Measurements from ENCODE around the gene BNIP3.

Gene BNIP3

DNA sequence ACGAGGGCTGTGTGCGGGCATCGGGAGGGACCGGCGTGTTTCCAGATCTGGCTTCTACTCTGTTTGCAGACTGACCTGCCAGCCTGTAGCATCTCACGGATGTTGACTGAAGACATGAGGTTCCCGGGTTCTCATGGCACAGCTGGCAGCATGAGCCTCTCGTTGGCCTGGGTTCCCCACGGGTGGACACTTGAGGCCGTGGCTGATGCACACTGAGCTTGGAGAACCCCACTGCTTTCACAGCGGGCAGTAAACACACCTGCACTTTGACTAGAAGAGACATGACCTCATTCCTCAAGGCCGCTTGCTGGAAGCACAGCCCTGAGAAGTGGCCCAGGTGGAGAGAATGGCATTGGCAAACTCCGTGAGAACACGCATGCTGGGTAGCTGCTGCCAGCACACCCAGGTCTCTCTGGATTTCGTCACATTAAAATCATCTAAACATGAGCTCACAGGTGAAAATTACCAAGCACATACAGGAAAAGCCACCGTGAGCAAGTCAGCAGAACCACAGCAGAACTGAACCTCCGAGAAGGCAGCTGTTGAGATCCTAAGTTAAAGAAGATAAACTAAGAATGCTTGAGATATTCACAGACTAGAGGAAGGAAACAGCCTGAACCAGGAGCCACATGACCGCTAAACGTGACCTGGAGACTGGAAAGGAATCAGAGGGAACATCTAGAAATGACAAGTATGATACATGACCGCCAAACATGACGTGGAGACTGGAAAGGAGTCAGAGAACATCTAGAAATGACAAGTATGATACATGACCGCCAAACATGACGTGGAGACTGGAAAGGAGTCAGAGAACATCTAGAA, 32.5 kb downstream of the BNIP3 start:
- no peak for DNase-seq (ENCODE audit: low spot score)

DNA sequence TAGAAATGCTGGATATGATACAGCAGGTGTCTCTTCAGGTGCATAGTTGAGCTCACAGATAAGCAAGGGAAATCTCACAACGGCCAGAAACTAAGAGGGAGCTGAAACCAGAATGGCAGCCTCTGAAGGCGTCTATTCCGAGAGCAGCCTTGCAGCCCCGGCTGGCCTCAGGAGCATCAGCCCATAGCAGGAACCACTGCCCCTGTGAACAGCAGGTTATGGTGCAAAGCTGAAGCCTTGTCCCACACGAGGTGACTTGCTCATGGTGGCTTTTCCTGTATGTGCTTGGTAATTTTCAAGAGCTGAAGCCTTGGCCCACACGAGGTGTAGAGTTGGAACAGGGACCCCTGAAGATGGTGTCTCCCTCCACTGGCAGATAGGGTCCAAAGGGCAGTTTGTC, 33.2 kb downstream of the BNIP3 start:
- DNase-seq (ENCODE audit: low spot score): no peak

GRCh38 chr10:131947631-131948347, 33.9 kb downstream of the BNIP3 start:
- no peak for DNase-seq (ENCODE audit: low spot score)

GRCh38 chr10:131946880-131947279, 34.8 kb downstream of the BNIP3 start:
- no peak for DNase-seq (ENCODE audit: low spot score)

- DNase-seq (ENCODE audit: low spot score): no peak
These were observed 35.4 kb downstream of the BNIP3 start for GRCh38 chr10:131946321-131946751.

DNA sequence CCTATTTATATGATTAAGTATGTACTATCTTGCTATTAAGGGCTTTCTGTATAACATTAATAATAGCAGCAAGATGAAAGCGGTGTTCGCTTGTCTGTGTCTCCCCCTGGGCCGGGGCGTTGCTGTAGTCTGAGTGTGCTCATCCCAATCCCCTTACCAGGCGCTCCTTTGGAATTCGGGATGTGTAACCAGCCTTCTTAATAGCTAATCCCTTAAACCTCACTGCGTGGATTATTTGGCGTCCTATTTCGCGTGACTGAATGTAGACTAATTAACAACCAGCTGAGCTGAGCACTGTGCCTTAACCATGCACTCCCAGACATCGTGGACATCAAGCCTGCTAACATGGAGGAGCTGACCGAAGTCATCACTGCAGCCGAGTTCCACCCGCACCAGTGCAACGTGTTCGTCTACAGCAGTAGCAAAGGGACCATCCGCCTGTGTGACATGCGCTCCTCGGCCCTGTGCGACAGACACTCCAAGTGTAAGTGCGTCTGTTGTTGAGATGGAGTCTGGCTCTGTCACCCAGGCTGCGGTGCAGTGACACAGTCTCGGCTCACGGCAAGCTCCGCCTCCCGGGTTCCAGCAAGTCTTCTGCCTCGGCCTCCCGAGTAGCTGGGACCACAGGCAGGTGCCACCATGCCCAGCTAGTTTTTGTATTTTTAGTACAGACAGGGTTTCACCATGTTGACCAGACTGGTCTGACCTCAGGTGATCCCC, 36.6 kb downstream of the BNIP3 start:
- DNase-seq (ENCODE audit: low spot score): no peak

- DNase-seq (ENCODE audit: low spot score): no peak
These were observed 37.3 kb downstream of the BNIP3 start for GRCh38 chr10:131944412-131944811.

DNA sequence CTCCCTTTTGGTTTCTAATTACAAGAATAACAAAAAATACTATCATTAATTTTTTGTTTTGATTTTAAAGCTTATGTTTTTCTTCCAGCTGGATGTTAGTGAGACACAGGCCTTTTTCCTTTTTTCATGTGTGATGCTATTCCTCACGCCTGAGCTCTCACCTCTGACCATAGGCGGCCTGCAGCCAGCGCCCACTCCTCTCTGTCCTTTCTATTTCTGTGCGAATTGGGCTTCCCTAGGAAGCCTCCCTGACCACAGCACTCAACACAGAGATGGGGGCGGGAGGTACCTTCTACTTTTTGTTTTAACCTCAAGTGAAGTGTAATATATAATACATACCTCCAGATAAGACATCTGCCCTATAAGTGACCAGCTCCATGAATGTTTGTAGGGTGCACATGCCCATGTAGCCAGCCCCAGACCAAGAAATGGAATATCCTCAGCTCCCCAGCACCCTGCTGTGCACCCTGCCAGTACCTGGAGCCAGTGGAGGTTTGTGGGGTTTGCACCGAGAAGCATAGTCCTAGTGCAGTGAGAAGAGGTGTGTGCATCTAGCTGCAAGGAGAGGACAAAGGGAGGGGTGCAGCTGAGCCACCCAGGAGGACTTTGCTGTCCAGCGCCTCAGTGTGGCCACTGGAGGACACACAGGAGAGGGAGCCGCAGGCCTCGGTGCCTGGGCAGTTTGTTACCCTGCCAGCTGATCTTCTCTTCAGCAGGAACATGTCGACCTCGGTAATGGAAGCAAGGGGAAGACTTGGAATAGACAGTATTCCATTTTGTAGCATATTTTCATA, 38.5 kb downstream of the BNIP3 start:
- no peak for DNase-seq (ENCODE audit: low spot score)

DNA sequence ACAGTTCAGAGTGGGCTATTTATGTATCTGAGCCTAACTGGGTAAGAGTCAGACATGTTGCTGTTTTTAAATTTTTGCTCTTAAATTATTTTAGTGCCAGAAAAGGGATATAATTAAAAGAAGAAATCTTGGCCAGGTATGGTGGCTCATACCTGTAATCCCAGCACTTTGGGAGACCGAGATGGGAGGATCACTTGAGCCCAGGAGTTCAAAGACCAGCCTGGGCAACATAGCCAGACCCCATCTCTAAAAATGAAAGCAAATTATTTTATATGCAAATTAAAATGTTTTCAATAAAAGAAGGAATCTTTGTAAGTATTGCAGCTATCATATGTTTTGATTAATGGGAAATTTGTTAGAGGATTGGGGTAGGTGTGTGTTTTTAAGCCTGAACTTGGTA, 39.3 kb downstream of the BNIP3 start:
- DNase-seq (ENCODE audit: low spot score): no peak

GRCh38 chr10:131938681-131939080, 43.0 kb downstream of the BNIP3 start:
- no peak for DNase-seq (ENCODE audit: low spot score)

- no peak for DNase-seq (ENCODE audit: low spot score)
These were observed 43.9 kb downstream of the BNIP3 start for GRCh38 chr10:131937836-131938235.

GRCh38 chr10:131936736-131937135, 45.0 kb downstream of the BNIP3 start:
- DNase-seq (ENCODE audit: low spot score): no peak

DNA sequence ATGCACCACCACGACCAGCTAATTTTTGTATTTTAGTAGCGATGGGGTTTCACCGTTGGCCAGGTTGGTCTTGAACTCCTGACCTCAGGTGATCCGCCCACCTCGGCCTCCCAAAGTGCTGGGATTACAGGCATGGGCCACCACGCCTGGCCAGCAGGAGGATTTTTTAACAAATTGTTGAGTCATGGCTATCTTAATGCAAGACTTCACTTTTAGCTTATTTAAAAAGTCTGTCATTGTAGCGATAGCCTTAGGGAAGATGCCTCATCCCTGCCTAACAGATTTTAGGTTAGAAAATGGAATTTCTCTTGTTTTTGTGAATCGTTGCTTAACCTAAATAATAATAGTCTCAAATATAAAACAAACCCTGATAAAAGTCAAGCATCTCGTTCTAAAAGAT, 45.4 kb downstream of the BNIP3 start:
- DNase-seq (ENCODE audit: low spot score): no peak

DNA sequence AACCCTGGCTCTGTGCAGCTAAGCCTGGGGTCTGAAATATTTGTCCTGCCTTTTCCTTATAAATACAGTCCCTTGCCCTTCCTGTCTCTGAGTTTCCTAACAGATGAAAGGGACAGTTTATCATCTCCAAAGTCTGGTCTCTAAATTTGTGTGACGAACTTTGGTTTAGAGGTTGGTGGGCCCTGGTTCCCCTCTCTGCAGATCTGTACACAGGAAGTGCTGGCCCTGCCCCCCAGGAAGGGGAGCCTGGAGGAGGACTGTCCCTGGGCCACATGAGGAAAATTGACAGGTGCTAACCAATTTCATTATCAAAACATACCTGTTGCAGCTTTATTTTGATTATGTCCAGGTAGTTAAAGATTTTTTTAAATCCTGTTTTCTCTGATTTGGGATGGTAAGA, 46.5 kb downstream of the BNIP3 start:
- no peak for DNase-seq (ENCODE audit: low spot score)

GRCh38 chr10:131934769-131935168, 47.0 kb downstream of the BNIP3 start:
- DNase-seq (ENCODE audit: low spot score): no peak

GRCh38 chr10:131933696-131934086, 48.0 kb downstream of the BNIP3 start:
- DNase-seq (ENCODE audit: low spot score): no peak

DNA sequence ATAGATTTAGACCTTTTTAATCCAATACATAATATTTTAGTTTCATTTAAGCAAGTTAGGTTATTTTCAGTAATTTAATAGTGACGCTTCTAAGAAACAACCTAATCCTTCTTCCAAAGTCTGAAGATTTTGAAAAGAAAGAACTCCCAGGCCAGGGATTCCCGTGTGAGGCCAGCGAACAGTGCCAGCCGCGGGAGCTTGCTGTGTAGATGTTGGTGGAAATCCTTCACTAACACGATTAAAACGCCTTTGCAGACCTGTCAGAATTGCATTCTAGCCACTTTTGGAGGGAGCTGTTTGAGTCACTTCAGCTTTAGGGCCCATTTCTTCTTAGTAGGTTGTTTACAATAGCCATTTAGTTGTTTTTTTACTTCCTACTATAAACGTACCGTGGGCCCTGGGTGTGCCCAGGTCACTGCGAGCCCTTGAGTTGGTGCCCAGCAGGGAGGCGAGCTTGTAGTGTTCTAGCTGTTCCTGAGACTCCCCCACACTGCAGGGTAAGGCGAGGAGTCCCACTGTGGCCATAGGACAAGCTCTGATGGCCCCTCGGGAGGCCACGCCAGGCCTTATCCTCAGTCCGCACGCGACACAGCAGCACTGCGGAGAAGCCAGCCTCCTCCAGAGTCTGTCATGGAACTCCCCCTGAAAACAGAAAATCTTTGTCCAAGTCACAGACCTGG, 48.6 kb downstream of the BNIP3 start:
- no peak for DNase-seq (ENCODE audit: low spot score)

- DNase-seq (ENCODE audit: low spot score): no peak
These were observed 49.7 kb downstream of the BNIP3 start for GRCh38 chr10:131931981-131932380.

DNA sequence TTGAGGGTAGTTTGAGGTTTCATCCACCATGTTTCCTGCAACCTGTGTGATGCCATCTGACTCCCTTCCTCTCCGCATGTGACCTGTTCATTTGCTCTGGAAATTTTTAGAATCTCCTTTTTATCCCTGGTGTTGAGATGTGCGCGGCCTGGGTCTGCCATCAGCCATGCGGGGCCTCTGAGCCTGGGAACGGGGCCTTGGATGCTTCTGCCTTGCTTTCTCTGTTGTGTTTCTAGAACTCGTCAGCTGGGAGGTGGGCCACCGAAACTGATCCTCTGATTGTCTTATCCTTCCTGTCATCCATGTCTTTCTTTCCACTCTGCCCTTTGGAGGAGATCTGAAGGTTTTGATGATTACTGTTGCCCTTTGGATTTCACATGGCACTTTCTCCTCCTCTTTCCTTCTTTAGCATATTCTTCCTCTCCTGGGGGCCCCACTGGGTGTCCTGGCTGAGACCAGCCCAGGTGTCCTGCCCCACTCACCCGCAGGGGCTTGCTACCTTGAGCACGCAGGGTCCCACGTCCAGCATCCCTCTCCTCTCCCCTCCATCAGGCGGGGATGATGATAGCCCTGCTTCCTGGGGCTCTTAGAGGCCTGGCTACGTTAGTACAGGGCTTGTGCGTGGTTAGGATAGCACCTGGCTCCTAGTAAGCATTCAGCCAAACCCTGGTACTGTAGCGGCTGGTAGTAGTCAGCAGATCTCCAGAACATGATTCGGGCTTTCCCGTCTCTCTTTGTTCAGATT, 51.0 kb downstream of the BNIP3 start:
- DNase-seq (ENCODE audit: low spot score): no peak

- no peak for DNase-seq (ENCODE audit: low spot score)
These were observed 51.6 kb downstream of the BNIP3 start for GRCh38 chr10:131930150-131930549.
